OCI-LY3 (cell line): Measurements from ENCODE around the gene TSR3.
"Not testable (repeated sequence)": the region's sequence is repeated elsewhere in the genome, so short reads cannot be mapped to it uniquely, and the experiment has no call there.

Experiments
- H2AFZ ChIP-seq: fragments of 200-600, 300-600 bp; shearing (Covaris generic); 2 replicates; pipeline ENCODE4 v1.6.0; 2014; ENCODE audit warnings: antibody characterized with exemption, low read depth, low read length
- H3K27ac ChIP-seq: fragments of 200-600, 300-600 bp; sonication (generic); 2 replicates; pipeline ENCODE4 v1.5.1; 2014; ENCODE audit warnings: mild to moderate bottlenecking, low read length, moderate library complexity, mixed read lengths
- H3K27me3 ChIP-seq: fragments of 200-600, 300-600 bp; sonication (generic); 2 replicates; pipeline ENCODE4 v1.6.1; 2014; ENCODE audit warnings: low read depth, low read length, mixed read lengths
- H3K36me3 ChIP-seq: fragments of 200-600, 300-600 bp; sonication (generic); replicated peaks from 2 replicates; pipeline ENCODE3; 2014; ENCODE audit warnings: low read depth, low read length, mixed read lengths
- H3K4me1 ChIP-seq: fragments of 300-600, 200-600 bp; sonication (generic); 2 replicates; pipeline ENCODE4 v1.6.1; 2014; ENCODE audit warnings: low read length, mixed read lengths
- H3K4me2 ChIP-seq: fragments of 200-600, 300-600 bp; sonication (generic); 2 replicates; pipeline ENCODE4 v1.6.1; 2014; ENCODE audit warnings: low read length, mixed read lengths
- H3K4me3 ChIP-seq: fragments of 300-600, 200-600 bp; sonication (generic); 2 replicates; pipeline ENCODE4 v1.5.1; 2014; ENCODE audit warnings: antibody characterized with exemption, mild to moderate bottlenecking, low read length, moderate library complexity
- H3K79me2 ChIP-seq: fragments of 300-600, 200-600 bp; shearing (Covaris generic); 2 replicates; pipeline ENCODE4 v1.6.1; 2014; ENCODE audit warnings: mild to moderate bottlenecking, low read length, mixed read lengths
- H3K9ac ChIP-seq: fragments of 300-600, 200-600 bp; shearing (Covaris generic); 2 replicates; pipeline ENCODE4 v1.6.0; 2014; ENCODE audit warnings: mild to moderate bottlenecking, low read length, moderate library complexity
- H3K9me3 ChIP-seq: fragments of 200-600, 300-600 bp; shearing (Covaris generic); 2 replicates; pipeline ENCODE4 v1.6.1; 2014; ENCODE audit warnings: low read length, mixed read lengths; ENCODE audit not compliant: insufficient read depth
- H4K20me1 ChIP-seq: fragments of 200-600, 300-600 bp; sonication (generic); 2 replicates; pipeline ENCODE4 v1.6.1; 2016; ENCODE audit warnings: low read length, mixed read lengths; ENCODE audit not compliant: insufficient read depth
- CTCF ChIP-seq: fragments of 200-600, 300-600 bp; sonication (generic); IDR thresholded peaks from 2 replicates; pipeline ENCODE4 v1.5.1; 2014; ENCODE audit warnings: antibody characterized with exemption, low read length, low read depth
- EZH2phosphoT487 ChIP-seq: fragments of 200-600 bp; shearing (Covaris generic); IDR thresholded peaks from 2 replicates; pipeline ENCODE4 v1.6.1; 2018; ENCODE audit warnings: antibody characterized with exemption, mixed run types, low read depth

TSR3 gene

GRCh38 chr16:1330260-1330914 lies 21.3 kb downstream of the TSR3 start:
- H3K4me3 ChIP-seq: no peak overlapping the region
- peaks cover 29% of the 10 kb centered on the region for H3K4me1 ChIP-seq
- TF ChIP-seq EZH2phosphoT487 (no peak), CTCF (peak; percentile 45)
- no peaks in the 10 kb centered on the region; the same call in 1 of the 2 replicates for H4K20me1 ChIP-seq
- no peak overlapping the region for H3K4me2 ChIP-seq
- no peaks in the 10 kb centered on the region for H3K79me2 ChIP-seq
- 0 out of 2 replicates have a peak, but pooled peaks cover 4% of the 10 kb centered on the region for H3K27me3 ChIP-seq
- H2AFZ ChIP-seq: no peak overlapping the region
- no peak overlapping the region for H3K9ac ChIP-seq
- H3K9me3 ChIP-seq: no peaks in the 10 kb centered on the region
- H3K36me3 ChIP-seq: peaks cover under 1% of the 10 kb centered on the region
- H3K27ac ChIP-seq: no peak overlapping the region

GRCh38 chr16:1328961-1329360 lies 22.7 kb downstream of the TSR3 start:
- not testable (repeated sequence) for H3K27ac ChIP-seq, H3K36me3 ChIP-seq, H3K79me2 ChIP-seq, H3K9ac ChIP-seq, H3K27me3 ChIP-seq, H3K4me2 ChIP-seq, H2AFZ ChIP-seq, H3K4me3 ChIP-seq, H4K20me1 ChIP-seq, H3K9me3 ChIP-seq
- H3K4me1 ChIP-seq: peaks cover 24% of the 10 kb centered on the region

GRCh38 chr16:1328136-1328535 lies 23.5 kb downstream of the TSR3 start:
- peaks cover 11% of the 10 kb centered on the region; the same call in 1 of the 2 replicates for H4K20me1 ChIP-seq
- not testable (repeated sequence) for H2AFZ ChIP-seq, H3K27ac ChIP-seq, H3K4me3 ChIP-seq, H3K4me2 ChIP-seq, H3K9ac ChIP-seq, H3K9me3 ChIP-seq, H3K79me2 ChIP-seq, H3K27me3 ChIP-seq, H3K36me3 ChIP-seq
- peaks cover 24% of the 10 kb centered on the region for H3K4me1 ChIP-seq

GRCh38 chr16:1327619-1327947 lies 24.1 kb downstream of the TSR3 start:
- H3K36me3 ChIP-seq: peaks cover 5% of the 10 kb centered on the region
- H3K79me2 ChIP-seq: no peaks in the 10 kb centered on the region
- TF ChIP-seq EZH2phosphoT487 (no peak), CTCF (no peak)
- peaks cover 24% of the 10 kb centered on the region for H3K4me1 ChIP-seq
- H3K9ac ChIP-seq: no peak overlapping the region
- no peak overlapping the region for H3K4me2 ChIP-seq
- peaks cover 11% of the 10 kb centered on the region; the same call in 1 of the 2 replicates for H4K20me1 ChIP-seq
- no peaks in the 10 kb centered on the region for H3K9me3 ChIP-seq
- H3K27ac ChIP-seq: no peak overlapping the region
- H2AFZ ChIP-seq: no peak overlapping the region
- H3K27me3 ChIP-seq: no peaks in the 10 kb centered on the region
- no peak overlapping the region for H3K4me3 ChIP-seq

GRCh38 chr16:1326946-1327618 lies 24.6 kb downstream of the TSR3 start:
- no peak for TF ChIP-seq CTCF
- TF ChIP-seq EZH2phosphoT487: no peak
- no peak overlapping the region for H3K9ac ChIP-seq

More at GRCh38 chr16:1326946-1327618, 24.6 kb downstream of the TSR3 start:
- H4K20me1 ChIP-seq: peaks cover 11% of the 10 kb centered on the region; the same call in 1 of the 2 replicates
- H3K9me3 ChIP-seq: no peaks in the 10 kb centered on the region
- no peaks in the 10 kb centered on the region for H3K79me2 ChIP-seq
- 0 out of 2 replicates have a peak overlapping the region, but pooled peaks have one; percentile 15 for H3K4me3 ChIP-seq
- H3K4me2 ChIP-seq: peak overlapping the region; percentile 53
- peaks cover 5% of the 10 kb centered on the region for H3K36me3 ChIP-seq
- no peak overlapping the region for H2AFZ ChIP-seq
- no peaks in the 10 kb centered on the region for H3K27me3 ChIP-seq
- H3K4me1 ChIP-seq: peaks cover 24% of the 10 kb centered on the region
- H3K27ac ChIP-seq: peak overlapping the region; percentile 38
